ENCODE results near the gene TBL1XR1. TPM values are rescaled to one million over a fixed set of nuclear protein-coding genes. Genes with fewer than 3 reads are reported as not detected.

Gene TBL1XR1
- polyA plus RNA-seq, 3 donors, result 138 to 149 (median 138) TPM

- no peak for DNase-seq (ENCODE audit: low read depth in 3 of 3, low spot score in 2 of 3)
These were observed 220.0 kb downstream of the TBL1XR1 start for GRCh38 chr3:176977331-176977730.

GRCh38 chr3:176976586-176976985 lies 220.7 kb downstream of the TBL1XR1 start:
- DNase-seq (ENCODE audit: low read depth in 3 of 3, low spot score in 2 of 3), result no peak

DNA sequence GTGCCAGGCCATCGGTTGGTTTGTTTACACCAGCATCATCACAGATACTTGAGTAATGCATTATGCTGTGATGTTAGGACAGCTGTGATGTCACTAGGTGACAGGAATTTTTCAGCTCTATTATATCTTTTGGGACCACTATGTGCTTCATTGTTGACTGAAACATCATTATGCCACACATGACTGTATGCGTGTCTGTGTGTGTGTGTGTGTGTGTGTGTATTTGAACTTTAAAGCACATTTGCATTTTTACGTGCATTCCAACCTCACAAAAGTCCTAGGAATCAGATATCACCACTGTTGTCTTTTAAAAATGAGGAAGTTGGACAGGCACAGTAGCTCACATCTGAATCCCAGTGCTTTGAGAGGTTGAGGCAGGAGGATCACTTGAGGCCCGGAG lies 223.0 kb downstream of the TBL1XR1 start:
- DNase-seq (ENCODE audit: low read depth in 3 of 3, low spot score in 2 of 3), result no peak

DNA sequence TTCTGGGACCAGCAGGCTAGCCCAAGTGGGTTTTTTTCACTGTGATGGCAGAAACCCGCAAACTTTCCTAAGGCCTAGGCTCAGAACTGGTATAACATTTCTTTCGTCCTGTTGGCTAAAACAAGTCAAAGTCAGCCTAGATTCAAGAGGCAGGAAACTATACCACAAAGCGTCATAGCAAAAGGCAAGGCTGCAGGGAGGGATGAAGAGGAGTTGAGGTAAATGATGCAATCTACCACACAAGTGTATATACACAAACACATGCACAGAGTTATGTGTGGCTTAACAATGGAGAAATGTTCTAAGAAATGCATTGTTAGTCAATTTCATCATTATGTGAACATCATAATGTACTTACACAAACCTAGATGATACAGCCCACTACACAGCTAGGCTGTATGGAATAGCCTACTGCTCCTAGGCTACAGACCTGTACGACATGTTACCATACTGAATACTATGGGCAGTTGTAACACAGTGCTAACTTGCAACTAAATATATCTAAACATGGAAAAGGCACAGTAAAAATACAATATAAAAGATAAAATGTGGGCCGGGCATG lies 225.6 kb downstream of the TBL1XR1 start:
- DNase-seq (ENCODE audit: low read depth in 3 of 3, low spot score in 2 of 3), result no peak

GRCh38 chr3:176970770-176971169 lies 226.5 kb downstream of the TBL1XR1 start:
- DNase-seq (ENCODE audit: low read depth in 3 of 3, low spot score in 2 of 3), result no peak

DNA sequence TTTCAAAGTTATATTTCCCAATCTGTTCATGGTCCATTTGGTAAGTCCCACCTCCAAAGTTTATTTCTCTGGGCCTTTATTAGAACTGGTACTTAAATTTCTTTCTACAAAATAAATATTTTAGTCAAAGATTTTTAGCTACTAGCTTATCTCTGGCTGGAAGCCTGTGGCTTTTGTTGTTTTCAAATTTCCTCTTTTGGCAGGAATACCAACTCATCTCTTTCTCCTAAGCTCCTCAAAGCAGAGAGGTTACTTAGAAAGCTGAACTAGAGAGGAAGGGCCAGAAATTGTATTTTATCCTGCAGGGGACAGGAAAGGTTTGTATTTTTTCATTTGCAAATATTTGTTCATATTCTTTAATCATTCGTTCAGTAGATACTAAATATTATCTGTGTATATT lies 227.8 kb downstream of the TBL1XR1 start:
- DNase-seq (ENCODE audit: low read depth in 3 of 3, low spot score in 2 of 3), result no peak

All from right renal cortex interstitium (tissue), 3 donors.